Liver (tissue), 9 donors: ENCODE measurements around the gene SMARCD2. TPM values are rescaled to one million over a fixed set of nuclear protein-coding genes. Genes with fewer than 3 reads are reported as not detected.

ENCODE experiments used
- DNase-seq: peaks from one replicate; pipeline ENCODE4 v3.0.0-alpha.2; 2017; ENCODE audit warnings: low spot score
- H3K27ac ChIP-seq, 2 donors: one replicate each; pipeline ENCODE4 v1.7.0; 2013; ENCODE audit warnings: inconsistent platforms in 2 of 2, low read length in 2 of 2, control low read depth in 1 of 2, low read depth in 1 of 2, mild to moderate bottlenecking in 1 of 2
- H3K27me3 ChIP-seq, 4 donors: one replicate each; pipeline versions ENCODE4 v1.6.1 to v1.7.0; 2013; ENCODE audit warnings: low read length in 3 of 4, inconsistent platforms in 1 of 4, mild to moderate bottlenecking in 1 of 4, moderate library complexity in 1 of 4; ENCODE audit not compliant: control insufficient read depth in 4 of 4, insufficient read depth in 4 of 4
- H3K36me3 ChIP-seq, 4 donors: one replicate each; pipeline versions ENCODE4 v1.6.1 to v1.7.0; 2013; ENCODE audit warnings: low read length in 3 of 4, mild to moderate bottlenecking in 3 of 4, low read depth in 1 of 4, moderate library complexity in 1 of 4; ENCODE audit not compliant: control insufficient read depth in 4 of 4, insufficient read depth in 3 of 4
- H3K4me1 ChIP-seq, 4 donors: one replicate each; pipeline versions ENCODE4 v1.6.1 to v1.7.0; 2013; ENCODE audit warnings: low read length in 3 of 4, mild to moderate bottlenecking in 3 of 4, moderate library complexity in 1 of 4; ENCODE audit not compliant: control insufficient read depth in 4 of 4, insufficient read depth in 4 of 4
- H3K4me3 ChIP-seq, 3 donors: one replicate each; pipeline versions ENCODE4 v1.6.1 to v1.7.0; 2013; ENCODE audit warnings: low read length in 3 of 3, control low read depth in 1 of 3, low read depth in 1 of 3, mild to moderate bottlenecking in 1 of 3
- H3K9ac ChIP-seq, 2 donors: one replicate each; pipeline ENCODE4 v1.7.0; 2013; ENCODE audit warnings: low read length in 2 of 2, mild to moderate bottlenecking in 2 of 2, moderate library complexity in 2 of 2, control low read depth in 1 of 2, low read depth in 1 of 2
- H3K9me3 ChIP-seq, 4 donors: one replicate each; pipeline versions ENCODE4 v1.6.1 to v1.7.0; 2013; ENCODE audit warnings: low read length in 3 of 4; ENCODE audit not compliant: control insufficient read depth in 4 of 4
- EGR1 ChIP-seq, 2 donors: IDR thresholded peaks; 2 replicates each; pipeline ENCODE4 v1.6.1; 2016 to 2018; ENCODE audit warnings: antibody characterized with exemption in 2 of 2, low read depth in 2 of 2
- FOXA1 ChIP-seq: IDR thresholded peaks from 2 replicates; pipeline ENCODE4 v1.6.1; 2016; ENCODE audit warnings: antibody characterized with exemption
- FOXA2 ChIP-seq: IDR thresholded peaks from 2 replicates; pipeline ENCODE4 v1.6.1; 2016; ENCODE audit warnings: antibody characterized with exemption
- GABPA ChIP-seq, 2 donors: IDR thresholded peaks in 1 of 2; conservative IDR thresholded peaks in 1 of 2; 2 replicates each; pipeline ENCODE4 v1.6.1; 2016; ENCODE audit warnings: antibody characterized with exemption in 2 of 2, mild to moderate bottlenecking in 1 of 2, moderate library complexity in 1 of 2
- HNF4A ChIP-seq, 2 donors: conservative IDR thresholded peaks; 2 replicates each; pipeline ENCODE4 v1.6.1; 2016; ENCODE audit warnings: antibody characterized with exemption in 2 of 2, mild to moderate bottlenecking in 2 of 2
- HNF4G ChIP-seq: IDR thresholded peaks from 2 replicates; pipeline ENCODE4 v1.6.1; 2016; ENCODE audit warnings: antibody characterized with exemption
- JUND ChIP-seq, 2 donors: IDR thresholded peaks; 2 replicates each; pipeline ENCODE4 v1.6.1; 2016; ENCODE audit warnings: antibody characterized with exemption in 2 of 2
- RAD21 ChIP-seq, 2 donors: IDR thresholded peaks; 2 replicates each; pipeline ENCODE4 v1.6.1; 2016; ENCODE audit warnings: antibody characterized with exemption in 2 of 2, mild to moderate bottlenecking in 2 of 2
- RXRA ChIP-seq, 2 donors: IDR thresholded peaks; 2 replicates each; pipeline ENCODE4 v1.6.1; 2017 to 2018; ENCODE audit warnings: antibody characterized with exemption in 2 of 2, mild to moderate bottlenecking in 1 of 2
- SP1 ChIP-seq: IDR thresholded peaks from 2 replicates; pipeline ENCODE4 v1.6.1; 2018; ENCODE audit warnings: antibody characterized with exemption, mild to moderate bottlenecking
- TAF1 ChIP-seq: conservative IDR thresholded peaks from 2 replicates; pipeline ENCODE4 v1.6.1; 2016; ENCODE audit warnings: antibody characterized with exemption, mild to moderate bottlenecking
- YY1 ChIP-seq: IDR thresholded peaks from 2 replicates; pipeline ENCODE4 v1.6.1; 2016; ENCODE audit warnings: antibody characterized with exemption, mild to moderate bottlenecking
- WGBS: extraction: QIAGEN DNeasy Blood & Tissue Kit; methylation state at CpG from one replicate; pipeline ENCODE4 v1.1.7; 2013; 5-methylcytosine and 5-hydroxymethylcytosine counted together
- polyA plus RNA-seq, 2 donors: library from polyadenylated mRNA; stranded (reverse) in 1 of 2; unstranded in 1 of 2; fragments of 200-250 nt in 1 of 2; fragments of >200 nt in 1 of 2; fragmentation: Nextera tagmentation in 1 of 2; extraction: Ambion mirVana in 1 of 2; gene quantifications; one replicate each; pipeline versions ENCODE4 v1.2.1 to v1.2.3, GENCODE V29; 2013 to 2015
- total RNA-seq, 2 donors: library from RNA; depleted of rRNA; stranded (reverse); fragments of >200 nt; gene quantifications; one replicate each; pipeline ENCODE4 v1.2.3, GENCODE V29; 2014
- TF ChIP-seq, protein P1 (sequence below): fragments of 150-350 bp; IDR thresholded peaks from 2 replicates; pipeline ENCODE4 v1.5.1; 2017; ENCODE audit warnings: improper control_type of control experiment, low read depth, low read length; ENCODE audit not compliant: missing input control
- TF ChIP-seq, protein P2 (sequence below): IDR thresholded peaks from 2 replicates; pipeline ENCODE4 v1.6.1; 2016; ENCODE audit warnings: antibody characterized with exemption, mild to moderate bottlenecking
- TF ChIP-seq, protein P3 (sequence below): IDR thresholded peaks from 2 replicates; pipeline ENCODE4 v1.6.1; 2016; ENCODE audit warnings: antibody characterized with exemption
- TF ChIP-seq, protein P4 (sequence below): IDR thresholded peaks from 2 replicates; pipeline ENCODE4 v1.6.1; 2016; ENCODE audit warnings: antibody characterized with exemption
- donor health status: healthy.
- donor health status: healthy.
- donor health status: healthy.
- donor health status: healthy.
- donor health status: healthy.

SMARCD2 gene
- total and polyA plus RNA-seq, 4 donors = 14.5 to 67.9 (median 39.4) TPM

DNA sequence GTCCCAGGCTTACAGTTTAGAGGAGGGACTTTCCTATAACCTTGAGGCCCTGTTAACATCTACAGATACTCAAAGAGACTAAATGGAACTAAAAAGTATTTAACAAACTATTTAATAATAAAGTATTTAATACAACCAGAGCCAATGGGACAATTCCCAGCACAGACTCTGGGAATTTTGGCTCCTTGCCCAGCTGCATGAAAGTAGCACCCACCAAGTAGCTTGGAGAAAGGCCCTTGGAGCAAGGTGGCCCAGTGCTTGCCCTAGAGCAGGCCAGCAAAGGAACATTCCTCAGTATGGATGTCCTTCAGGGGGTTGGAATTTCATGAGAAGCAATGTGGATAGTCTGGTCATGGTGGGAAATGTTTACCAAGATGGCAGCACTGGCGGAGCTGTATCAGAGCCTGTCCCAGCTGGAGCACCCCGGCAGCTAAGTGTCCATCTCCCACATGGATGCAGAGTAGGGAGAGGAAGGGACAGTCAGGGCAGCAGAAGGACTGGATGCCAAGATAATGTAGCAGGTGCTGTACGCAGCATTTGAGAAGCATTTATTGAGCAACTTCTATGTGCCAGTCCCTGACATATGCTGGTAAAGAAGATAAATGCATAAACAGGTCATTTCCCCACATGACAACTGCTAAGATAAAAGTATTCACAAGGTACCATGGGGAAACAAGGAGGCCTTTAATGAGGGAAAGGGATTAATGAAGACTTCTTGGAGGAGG is 5.2 kb upstream of the SMARCD2 start:
- 67% methylated on average over 3 of the region's 3 CpGs for WGBS

DNA sequence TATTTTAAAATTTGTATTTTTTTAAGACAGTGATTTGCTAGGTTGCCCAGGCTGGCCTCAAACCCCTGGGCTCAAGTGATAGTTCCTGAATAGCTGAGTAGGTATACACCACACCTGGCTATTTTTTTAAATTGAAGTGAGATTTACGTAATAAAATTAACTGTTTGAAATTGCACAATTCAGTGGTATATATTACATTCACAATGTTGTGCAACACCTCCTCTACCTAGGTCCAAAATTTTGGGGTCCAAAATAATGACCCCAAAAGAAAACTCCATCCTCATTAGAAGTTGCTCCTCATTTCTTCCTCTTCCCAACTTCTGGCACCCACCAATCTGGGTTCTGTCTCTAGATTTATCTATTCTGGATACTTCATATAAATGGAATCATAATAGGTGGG is 3.0 kb upstream of the SMARCD2 start:
- no peak for DNase-seq
- no peak overlapping the region for H3K27ac ChIP-seq
- TF ChIP-seq, protein P1, sequence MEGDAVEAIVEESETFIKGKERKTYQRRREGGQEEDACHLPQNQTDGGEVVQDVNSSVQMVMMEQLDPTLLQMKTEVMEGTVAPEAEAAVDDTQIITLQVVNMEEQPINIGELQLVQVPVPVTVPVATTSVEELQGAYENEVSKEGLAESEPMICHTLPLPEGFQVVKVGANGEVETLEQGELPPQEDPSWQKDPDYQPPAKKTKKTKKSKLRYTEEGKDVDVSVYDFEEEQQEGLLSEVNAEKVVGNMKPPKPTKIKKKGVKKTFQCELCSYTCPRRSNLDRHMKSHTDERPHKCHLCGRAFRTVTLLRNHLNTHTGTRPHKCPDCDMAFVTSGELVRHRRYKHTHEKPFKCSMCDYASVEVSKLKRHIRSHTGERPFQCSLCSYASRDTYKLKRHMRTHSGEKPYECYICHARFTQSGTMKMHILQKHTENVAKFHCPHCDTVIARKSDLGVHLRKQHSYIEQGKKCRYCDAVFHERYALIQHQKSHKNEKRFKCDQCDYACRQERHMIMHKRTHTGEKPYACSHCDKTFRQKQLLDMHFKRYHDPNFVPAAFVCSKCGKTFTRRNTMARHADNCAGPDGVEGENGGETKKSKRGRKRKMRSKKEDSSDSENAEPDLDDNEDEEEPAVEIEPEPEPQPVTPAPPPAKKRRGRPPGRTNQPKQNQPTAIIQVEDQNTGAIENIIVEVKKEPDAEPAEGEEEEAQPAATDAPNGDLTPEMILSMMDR = no peak
- H3K9ac ChIP-seq = no peak overlapping the region
- H3K9me3 ChIP-seq = no peaks in the 10 kb centered on the region
- H3K4me3 ChIP-seq = no peak overlapping the region
- H3K27me3 ChIP-seq = no peaks in the 10 kb centered on the region
- peaks cover 6 to 23% (median 16%) of the 10 kb centered on the region in 4 donors for H3K4me1 ChIP-seq
- 1% methylated on average over 1 of the region's 1 CpG for WGBS
- H3K36me3 ChIP-seq = no peaks in the 10 kb centered on the region

More for the DNA sequence above, 5.2 kb upstream of the SMARCD2 start:
- Histone ChIP-seq H3K27me3 (no peaks in the 10 kb centered on the region), H3K9me3 (no peaks in the 10 kb centered on the region), H3K9ac (no peak overlapping the region), H3K27ac (no peak overlapping the region), H3K4me3 (no peak overlapping the region), H3K4me1 (peaks cover 0 to 10% (median 2%) of the 10 kb centered on the region in 4 donors), H3K36me3 (no peaks in the 10 kb centered on the region)
- no peak for DNase-seq
- TF ChIP-seq FOXA1 (no peak), TAF1 (no peak)

DNA sequence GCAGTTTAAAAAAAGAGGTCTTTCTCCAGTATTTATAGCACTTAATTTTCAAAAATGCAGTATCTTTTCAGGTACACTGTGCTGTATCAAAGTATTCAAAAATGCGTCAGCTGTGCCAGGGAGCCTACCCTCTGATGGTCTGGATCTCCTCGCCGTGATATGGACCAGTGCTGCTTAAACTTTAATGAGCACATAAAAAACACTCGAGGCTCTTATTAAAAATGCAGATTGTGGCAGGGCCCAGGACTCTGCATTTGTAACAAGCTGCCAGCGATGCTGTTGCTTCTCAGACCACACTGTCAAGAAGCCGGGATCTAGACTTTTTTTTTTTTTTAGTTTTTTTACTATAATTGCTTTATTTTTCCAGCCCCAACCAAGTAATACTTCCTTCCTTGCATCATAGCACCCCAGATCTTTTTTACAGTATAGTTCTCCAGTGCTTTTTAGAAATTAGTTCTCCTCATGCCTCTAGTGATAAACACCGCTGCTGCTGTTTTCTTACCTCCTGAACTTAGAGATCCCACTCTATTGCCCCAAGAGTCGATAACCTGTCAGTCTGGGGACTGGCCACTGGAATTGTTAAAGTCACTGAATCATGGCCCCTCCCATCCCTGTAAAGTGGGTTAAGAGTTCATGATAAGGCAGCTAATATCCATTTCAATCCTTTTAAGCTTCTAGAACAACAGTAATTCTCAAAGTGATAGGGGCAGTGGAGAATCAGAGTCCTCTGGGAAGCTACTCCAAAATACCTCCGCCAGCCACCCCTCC is 1.6 kb upstream of the SMARCD2 start:
- Histone ChIP-seq H3K27ac (peak overlapping the region; percentile 84 to 86), H3K27me3 (no peaks in the 10 kb centered on the region), H3K9ac (peak overlapping the region in 1 of 2 donors; percentile 77), H3K4me3 (peak overlapping the region in 2 of 3 donors; percentile 57 to 80), H3K36me3 (no peaks in the 10 kb centered on the region), H3K9me3 (no peaks in the 10 kb centered on the region), H3K4me1 (peaks cover 14 to 31% (median 28%) of the 10 kb centered on the region in 4 donors)
- DNase-seq = no peak
- 77% methylated on average over 9 of the region's 9 CpGs for WGBS
- no peak for TF ChIP-seq HNF4A (conservative IDR thresholded peaks at IDR 0.05)
- TF ChIP-seq, protein P2, sequence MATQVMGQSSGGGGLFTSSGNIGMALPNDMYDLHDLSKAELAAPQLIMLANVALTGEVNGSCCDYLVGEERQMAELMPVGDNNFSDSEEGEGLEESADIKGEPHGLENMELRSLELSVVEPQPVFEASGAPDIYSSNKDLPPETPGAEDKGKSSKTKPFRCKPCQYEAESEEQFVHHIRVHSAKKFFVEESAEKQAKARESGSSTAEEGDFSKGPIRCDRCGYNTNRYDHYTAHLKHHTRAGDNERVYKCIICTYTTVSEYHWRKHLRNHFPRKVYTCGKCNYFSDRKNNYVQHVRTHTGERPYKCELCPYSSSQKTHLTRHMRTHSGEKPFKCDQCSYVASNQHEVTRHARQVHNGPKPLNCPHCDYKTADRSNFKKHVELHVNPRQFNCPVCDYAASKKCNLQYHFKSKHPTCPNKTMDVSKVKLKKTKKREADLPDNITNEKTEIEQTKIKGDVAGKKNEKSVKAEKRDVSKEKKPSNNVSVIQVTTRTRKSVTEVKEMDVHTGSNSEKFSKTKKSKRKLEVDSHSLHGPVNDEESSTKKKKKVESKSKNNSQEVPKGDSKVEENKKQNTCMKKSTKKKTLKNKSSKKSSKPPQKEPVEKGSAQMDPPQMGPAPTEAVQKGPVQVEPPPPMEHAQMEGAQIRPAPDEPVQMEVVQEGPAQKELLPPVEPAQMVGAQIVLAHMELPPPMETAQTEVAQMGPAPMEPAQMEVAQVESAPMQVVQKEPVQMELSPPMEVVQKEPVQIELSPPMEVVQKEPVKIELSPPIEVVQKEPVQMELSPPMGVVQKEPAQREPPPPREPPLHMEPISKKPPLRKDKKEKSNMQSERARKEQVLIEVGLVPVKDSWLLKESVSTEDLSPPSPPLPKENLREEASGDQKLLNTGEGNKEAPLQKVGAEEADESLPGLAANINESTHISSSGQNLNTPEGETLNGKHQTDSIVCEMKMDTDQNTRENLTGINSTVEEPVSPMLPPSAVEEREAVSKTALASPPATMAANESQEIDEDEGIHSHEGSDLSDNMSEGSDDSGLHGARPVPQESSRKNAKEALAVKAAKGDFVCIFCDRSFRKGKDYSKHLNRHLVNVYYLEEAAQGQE = no peak
- no peak for TF ChIP-seq SP1
- TF ChIP-seq FOXA1 = no peak
- TF ChIP-seq, protein P3, sequence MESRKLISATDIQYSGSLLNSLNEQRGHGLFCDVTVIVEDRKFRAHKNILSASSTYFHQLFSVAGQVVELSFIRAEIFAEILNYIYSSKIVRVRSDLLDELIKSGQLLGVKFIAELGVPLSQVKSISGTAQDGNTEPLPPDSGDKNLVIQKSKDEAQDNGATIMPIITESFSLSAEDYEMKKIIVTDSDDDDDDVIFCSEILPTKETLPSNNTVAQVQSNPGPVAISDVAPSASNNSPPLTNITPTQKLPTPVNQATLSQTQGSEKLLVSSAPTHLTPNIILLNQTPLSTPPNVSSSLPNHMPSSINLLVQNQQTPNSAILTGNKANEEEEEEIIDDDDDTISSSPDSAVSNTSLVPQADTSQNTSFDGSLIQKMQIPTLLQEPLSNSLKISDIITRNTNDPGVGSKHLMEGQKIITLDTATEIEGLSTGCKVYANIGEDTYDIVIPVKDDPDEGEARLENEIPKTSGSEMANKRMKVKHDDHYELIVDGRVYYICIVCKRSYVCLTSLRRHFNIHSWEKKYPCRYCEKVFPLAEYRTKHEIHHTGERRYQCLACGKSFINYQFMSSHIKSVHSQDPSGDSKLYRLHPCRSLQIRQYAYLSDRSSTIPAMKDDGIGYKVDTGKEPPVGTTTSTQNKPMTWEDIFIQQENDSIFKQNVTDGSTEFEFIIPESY = no peak
- TF ChIP-seq GABPA (IDR thresholded peaks at IDR 0.05 in 1 of 2, conservative IDR thresholded peaks at IDR 0.05 in 1 of 2) = no peak
- TF ChIP-seq RAD21 (IDR thresholded peaks at IDR 0.05) = no peak
- TF ChIP-seq FOXA2 = no peak
- TF ChIP-seq, protein P4, sequence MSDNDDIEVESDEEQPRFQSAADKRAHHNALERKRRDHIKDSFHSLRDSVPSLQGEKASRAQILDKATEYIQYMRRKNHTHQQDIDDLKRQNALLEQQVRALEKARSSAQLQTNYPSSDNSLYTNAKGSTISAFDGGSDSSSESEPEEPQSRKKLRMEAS = no peak
- TF ChIP-seq RXRA (IDR thresholded peaks at IDR 0.05) = no peak
- no peak for TF ChIP-seq JUND (IDR thresholded peaks at IDR 0.05)
- no peak for TF ChIP-seq YY1
- no peak for TF ChIP-seq EGR1 (IDR thresholded peaks at IDR 0.05; ENCODE audit: low read depth in 2 of 2)
- TF ChIP-seq HNF4G = no peak
- TF ChIP-seq, protein P1 = no peak
